GM21423 (cell line): ENCODE measurements around the gene KIRREL3.

Experiments used
- ATAC-seq: cut with Tn5 transposase; IDR thresholded peaks from one replicate; pipeline ENCODE4 v1.9.1; 2021; ENCODE audit warnings: mild to moderate bottlenecking, moderate library complexity; ENCODE audit not compliant: unreplicated experiment

The KIRREL3 gene

DNA sequence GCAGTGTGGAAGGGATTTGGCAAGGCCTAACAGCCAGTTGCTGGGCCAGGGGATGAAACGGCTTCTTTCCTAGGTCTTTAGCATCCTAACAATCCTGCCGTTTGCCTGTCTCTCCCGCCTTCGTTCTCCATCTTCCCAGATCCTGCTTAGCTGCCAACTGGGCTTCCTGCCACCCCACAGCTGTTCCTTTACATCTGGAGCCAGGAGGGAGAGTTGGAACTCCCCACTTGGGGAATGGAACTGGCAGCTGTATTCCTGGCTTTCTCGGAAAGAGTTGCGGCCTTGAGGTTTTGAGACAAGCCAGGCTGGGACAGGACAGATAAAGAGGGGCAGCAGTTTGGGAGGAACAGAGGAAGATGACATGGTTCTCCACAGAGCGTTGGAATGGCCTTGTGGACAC is 585.4 kb downstream of the KIRREL3 start:
- ATAC-seq = no peak

DNA sequence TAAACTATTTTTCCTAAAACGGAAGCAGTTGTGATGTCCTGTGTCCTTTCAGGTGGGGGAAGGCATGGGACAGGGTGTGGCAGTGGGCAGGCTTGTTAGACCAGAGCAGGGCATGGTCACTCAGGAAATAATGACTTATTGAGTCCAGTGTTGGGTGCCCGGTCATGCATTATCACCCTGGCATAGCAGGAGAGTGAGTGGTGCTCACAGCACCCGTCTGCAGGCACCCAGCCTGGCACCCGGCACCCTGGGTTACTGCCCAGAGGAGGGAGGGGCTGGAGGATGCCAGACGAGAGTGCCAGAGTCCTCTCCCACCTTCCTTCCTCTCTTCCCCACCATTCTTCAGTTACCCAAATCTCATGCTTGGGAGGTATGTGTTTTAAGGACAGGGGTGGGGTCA is 586.0 kb downstream of the KIRREL3 start:
- no peak for ATAC-seq

DNA sequence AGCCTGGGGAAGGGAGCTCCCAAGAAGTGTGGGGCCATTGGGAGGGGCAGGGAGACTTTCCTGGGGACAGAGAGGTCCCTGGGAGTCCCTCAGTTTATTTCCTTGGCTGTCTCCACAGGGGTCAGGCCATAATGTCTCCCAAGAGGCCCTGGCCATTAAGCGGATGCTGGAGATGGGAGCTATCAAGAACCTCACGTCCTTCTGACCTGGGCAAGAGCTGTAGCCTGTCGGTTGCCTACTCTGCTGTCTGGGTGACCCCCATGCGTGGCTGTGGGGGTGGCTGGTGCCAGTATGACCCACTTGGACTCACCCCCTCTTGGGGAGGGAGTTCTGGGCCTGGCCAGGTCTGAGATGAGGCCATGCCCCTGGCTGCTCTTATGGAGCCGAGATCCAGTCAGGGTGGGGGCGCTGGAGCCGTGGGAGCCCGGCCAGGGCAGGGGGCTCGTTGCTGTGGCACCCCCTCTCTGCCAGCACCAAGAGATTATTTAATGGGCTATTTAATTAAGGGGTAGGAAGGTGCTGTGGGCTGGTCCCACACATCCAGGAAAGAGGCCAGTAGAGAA is 586.6 kb downstream of the KIRREL3 start:
- ATAC-seq = no peak

DNA sequence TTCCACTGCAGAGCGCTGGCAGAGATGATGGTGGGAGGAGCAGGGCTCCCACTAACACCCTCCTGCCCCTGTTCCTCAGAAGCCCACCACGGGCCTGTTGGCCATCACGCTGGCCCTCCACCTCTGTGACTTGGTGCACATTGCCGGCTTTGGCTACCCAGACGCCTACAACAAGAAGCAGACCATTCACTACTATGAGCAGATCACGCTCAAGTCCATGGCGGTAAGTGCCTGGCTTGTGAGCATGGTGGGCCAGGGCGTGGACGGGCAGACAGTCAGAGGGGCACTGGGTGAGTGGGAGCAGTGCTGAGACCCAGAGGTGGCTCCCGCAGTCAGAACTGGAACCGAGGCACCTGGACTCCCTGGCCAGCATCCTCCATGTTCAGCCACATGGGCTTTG is 587.1 kb downstream of the KIRREL3 start:
- ATAC-seq = no peak

DNA sequence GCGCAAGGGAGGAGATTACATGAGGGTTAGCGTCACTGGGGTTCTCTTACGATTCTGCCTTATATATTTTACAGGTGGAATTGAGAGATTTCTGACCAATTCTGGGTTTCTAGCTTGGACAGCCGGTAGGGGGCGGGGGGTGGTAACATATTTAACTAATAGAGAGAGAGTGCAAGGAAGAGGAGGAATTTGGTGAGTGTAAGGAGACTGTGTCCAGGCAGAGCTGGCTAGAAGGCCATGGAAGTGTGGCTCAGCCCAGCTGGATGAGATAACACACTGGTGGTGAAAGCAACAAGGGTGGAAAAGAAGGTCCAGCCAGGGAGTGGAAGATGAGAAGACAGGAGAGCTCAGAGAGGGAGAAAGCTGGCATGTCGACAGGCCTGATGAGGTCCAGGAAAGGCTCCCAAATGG is 588.6 kb downstream of the KIRREL3 start:
- ATAC-seq = no peak

DNA sequence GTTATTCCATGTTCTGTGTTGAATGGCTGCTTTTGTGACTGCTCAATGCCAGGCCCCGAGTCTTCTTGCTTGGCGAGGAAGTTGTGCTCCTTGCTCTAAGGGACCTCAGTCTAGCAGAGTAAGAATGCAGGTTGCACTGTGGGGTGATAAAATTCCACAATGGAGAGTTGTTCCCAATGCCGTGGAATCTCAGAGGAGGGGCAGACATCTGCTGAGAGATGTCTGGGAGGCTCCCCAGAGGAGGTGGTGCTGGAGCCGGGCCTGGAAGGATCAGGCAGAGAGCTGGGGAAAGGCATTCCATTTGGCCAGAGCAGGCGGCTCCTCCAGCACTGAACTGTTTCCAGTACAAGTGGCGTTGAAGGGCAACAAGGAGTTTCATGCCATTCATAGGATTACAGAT is 589.9 kb downstream of the KIRREL3 start:
- ATAC-seq = no peak

DNA sequence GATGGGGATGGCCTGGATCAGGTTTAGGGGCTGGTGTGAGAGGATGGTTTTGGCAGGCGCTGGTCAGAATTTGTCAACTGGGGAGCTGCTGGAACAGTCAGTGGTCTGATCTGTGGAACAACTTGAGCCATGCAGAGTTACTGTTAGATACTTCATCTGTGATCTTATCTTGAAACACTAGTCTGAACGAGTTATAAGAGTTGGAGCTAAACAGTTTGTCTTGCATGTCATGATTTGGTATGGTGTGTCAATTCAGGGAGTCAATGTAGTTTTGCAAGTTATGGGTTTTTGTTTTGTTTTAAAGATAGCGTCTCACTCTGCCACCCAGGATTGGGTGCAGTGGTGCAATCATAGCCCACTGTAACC is 591.0 kb downstream of the KIRREL3 start:
- no peak for ATAC-seq

DNA sequence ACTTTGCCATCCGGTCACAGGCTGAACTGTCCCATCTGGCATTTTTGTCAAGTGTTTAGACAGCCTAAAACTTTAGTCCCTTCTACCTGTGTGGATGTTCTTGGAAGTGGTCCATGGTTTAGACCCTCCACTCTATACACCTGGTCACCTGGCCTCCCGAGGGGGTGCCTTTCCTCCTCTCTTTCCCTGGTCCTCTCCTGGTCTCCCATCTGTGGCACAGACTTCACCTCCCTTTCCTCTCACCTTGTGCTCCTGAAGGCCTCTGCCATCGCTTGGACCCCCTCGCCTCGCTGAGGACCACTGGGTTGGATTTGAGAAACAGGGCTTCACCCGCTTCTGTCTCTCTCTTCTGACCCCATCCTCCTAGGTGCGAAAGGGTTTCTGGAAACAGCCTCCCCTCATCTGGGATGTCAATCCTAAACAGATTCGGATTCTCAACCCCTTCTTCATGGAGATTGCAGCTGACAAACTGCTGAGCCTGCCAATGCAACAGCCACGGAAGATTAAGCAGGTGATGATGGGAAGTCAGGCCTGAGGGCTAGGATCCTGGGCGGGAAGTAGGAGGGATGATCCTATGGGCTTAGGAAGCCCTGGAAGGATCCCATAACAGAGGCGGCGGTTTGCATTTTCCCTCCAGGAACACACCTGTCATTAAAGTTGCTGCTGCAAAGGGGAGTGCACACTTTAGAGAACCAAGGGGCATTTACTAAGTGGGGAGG is 591.5 kb downstream of the KIRREL3 start:
- ATAC-seq = no peak

DNA sequence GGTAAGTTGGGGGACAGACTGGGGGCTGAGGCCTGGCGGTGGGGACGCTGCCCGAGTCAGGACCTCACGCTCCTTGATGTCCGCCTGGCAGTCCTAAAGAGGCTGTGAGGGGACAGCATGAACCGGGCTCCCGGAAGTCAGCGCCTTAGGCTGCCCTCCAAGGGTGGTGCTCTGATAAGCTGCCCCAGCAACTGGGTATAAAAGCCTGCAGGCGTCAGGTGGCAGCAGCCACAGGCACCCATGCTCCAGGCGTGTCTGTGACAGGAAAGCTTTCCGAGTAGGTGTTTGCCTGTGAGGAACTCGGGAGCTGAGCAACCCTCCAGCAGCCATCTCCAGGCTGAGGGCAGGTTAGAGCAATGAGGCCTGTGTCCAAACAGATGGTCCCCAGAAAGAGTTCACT is 592.1 kb downstream of the KIRREL3 start:
- ATAC-seq = no peak

DNA sequence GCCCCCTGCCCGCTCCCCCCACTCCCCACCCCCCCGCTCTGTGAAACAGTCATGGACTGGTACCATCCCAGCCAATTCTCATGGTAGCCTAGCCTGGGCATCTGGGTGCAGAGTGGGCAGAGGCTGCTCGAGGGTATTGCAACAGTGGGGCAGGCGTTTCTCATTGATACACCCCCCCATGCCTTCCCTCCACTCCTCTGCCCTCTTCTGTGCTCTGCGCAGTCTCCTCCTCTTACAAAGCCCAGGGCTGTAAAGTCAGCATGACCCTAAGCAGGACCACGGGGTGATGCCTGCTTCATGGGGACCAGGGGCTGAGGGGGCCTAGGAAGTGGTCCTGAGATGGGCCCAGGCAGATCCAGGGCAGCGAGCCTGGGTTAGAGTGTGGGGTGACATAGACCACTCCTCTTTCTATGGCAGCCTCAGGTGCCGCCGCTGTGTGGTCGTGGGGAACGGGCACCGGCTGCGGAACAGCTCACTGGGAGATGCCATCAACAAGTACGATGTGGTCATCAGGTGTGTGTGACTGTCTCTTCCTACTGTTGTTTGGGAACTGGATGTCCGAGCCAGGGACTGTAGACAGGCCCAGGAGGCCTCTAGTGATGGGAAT is 592.8 kb downstream of the KIRREL3 start:
- ATAC-seq = no peak

DNA sequence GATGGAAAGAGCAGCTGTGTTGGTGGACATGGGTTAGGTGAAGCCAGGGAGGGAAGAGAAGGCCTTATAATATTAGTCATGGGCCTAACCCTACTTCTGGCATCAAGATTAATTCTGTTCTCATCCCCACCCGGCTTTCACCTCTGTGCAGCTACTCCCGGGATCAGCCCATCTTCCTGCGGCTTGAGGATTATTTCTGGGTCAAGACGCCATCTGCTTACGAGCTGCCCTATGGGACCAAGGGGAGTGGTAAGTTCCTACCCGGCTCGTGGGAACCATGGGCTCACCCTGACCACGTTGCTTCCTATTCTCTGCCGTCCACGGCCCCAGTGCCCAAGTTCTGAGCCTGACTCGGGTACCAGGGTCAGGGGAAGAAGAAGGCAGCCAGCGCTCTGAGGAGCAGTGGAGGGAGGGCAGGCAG is 593.5 kb downstream of the KIRREL3 start:
- no peak for ATAC-seq

DNA sequence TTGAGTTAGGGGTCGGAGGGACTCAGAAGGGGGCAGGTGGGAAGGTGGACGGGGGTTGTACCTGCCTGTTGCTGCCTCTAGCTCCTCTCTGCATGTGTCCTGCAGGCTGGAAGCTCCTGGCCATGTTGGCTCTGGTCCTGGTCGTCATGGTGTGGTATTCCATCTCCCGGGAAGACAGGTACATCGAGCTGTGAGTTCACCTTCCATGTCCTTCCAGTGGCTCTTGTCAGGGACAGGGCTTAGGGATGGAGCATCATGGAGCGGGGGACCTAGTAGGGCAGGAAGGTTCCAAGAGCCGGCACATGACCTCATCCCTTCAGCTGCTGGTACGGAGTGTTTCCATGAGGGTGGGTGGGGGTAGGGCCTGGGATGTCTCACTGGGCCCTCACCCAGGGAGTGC is 594.2 kb downstream of the KIRREL3 start:
- ATAC-seq = no peak

DNA sequence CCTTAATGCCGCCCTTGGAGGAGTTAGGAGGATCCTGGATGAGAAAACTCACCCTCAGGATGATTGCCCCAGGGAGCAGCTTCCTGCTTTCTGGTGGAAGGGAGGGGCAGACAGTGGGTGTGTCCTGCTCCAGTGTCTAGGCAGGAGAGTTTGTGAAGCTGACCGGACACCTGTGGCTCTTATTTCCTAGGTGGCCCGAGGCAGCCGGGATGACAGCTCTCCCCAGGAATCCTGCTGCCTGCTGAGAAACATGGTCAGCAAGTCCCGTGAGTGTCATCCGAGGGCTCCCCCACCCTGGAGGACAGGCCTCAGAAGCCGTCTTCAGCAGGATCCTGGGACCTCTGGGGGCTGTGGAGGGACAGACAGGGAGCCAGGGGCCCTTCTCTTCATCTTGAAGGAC is 594.7 kb downstream of the KIRREL3 start:
- no peak for ATAC-seq

DNA sequence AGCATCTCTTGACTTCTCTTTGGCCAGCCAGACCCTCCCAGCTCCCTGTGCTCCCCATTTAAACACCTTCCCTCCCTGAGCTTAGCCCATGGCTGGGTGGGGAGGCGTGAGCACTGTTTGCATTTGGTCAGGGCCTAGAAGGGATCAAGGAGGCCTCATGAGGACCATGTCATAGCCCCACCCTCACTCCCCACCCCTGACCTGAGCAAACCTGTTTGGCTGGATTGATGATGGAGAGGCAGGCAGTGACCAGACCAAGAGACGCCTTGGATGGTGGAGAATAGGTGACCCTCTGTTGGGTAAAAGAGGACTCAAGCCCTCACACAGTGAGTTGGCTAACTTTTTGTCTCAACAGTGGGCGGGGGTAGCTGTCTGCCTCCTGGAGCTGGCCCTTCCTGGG is 595.2 kb downstream of the KIRREL3 start:
- no peak for ATAC-seq

DNA sequence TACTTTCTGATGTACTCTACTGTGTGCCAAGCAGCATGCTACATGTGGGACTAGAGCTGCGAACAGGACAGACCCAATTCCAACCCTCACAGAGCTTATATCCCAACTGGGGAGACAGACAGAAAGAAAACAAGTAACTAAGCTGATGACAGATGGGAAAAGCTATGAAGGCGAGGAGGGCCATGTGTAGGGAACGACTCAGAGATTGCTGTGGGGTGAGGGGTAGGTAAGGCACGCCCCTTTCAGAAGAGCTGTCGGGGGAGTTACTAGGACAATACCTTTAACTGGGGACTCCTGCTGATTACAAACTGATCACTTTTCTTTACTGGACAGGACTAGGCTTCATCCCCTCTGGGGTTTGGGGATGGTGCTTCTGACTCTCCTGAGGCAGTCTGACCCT is 596.2 kb downstream of the KIRREL3 start:
- ATAC-seq = no peak

DNA sequence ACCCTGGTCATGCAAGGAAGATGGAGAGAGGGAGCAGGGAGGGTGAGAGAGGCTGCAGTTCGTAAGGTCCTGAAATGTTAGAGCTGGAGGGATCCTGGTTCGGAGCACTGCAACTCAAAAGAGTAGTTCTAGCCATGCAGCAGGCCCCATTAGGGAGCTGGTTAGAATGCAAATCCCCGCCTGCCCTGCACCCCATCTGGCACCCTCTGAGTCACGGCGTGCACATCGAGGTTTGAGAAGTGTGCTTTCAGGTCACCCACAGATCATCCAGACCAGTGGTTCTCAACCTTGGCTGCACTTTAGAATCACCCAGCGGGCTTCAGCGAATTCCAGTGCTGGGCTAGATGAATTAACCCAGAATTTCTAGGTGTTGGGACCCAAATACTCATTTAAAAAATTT is 596.9 kb downstream of the KIRREL3 start:
- peak; percentile 89 for ATAC-seq

DNA sequence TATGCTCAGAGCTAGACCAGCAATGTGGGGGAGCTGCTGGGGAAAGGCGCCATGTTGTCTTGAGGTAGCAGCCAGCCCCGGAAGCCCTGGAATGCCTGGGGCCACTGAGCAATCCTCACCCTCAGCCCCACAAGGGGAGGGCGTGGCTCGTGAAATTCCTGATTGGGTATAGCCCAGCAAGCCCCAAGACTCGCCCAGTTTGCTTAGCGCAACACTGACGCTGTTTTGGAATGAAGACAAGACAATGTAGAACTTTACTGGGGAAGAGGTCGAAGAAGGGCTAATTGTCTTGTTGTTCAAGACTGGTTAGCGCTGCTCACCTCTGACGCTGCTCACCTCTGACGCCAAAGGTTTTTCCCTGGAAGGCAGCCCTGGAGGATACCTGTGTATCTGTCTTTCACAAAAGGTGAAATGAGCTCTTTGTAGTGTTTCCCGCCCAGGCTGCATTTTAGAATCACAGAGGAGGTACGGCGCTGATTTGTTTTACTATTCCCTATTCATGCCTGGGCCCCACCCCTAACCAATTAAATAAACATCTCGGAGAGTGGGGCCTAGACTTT is 597.5 kb downstream of the KIRREL3 start:
- no peak for ATAC-seq

DNA sequence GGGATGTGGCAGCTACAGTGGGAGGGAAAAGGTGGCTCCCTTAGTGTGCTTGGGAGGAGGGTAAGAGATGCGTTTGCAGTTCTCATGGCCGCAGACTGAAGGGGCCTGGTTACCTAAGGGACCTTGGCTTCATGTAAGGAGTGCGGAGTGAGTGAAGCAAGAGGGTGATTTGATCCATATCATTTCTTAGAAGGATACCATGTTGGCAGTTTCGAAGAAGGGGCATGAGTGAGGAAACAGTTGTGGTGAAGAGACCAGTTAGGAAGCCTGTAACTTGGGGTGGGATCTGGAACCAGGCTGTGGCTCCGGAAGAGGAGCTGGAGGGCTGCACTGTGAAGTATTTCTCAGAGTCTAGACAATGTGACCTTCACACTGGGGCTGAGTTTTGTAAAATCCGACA is 600.1 kb downstream of the KIRREL3 start:
- no peak for ATAC-seq

DNA sequence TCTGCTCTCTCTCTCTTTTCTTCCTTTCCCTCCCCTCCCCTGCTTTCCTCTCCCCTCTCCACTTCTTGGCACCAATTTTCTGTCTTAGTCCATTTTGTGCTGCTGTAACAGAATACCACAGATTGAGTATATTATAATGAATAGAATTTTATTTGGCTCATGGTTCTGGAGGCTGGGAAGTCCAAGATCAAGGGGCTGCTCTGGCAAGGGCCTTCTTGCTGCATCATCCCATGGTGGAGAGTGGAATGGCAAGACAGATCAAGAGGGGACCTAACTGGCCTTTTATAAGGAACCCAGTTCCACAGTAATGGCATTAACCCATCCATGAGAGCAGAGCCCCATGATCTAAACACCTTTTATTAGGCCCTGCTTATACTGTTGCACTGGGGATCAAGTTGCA is 600.6 kb downstream of the KIRREL3 start:
- ATAC-seq = no peak

DNA sequence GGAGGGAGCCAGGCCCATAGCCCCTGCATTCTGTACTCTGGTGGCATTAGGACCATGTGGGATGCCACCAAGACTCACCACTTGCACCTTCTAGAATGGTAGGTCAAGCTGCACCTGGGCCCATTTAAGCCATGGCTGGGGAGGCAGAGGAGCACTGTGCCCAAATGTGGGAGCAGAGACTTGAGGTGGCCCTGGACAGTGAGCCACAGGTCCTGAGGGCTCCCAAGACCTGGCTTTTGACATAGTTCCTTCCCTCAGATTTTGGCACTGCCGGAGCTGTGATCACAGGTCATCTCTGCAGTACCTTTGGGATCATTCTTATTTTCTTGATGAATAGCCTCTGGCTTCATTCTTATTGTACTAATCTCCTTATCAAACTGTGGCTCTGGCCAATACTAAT is 601.8 kb downstream of the KIRREL3 start:
- no peak for ATAC-seq

DNA sequence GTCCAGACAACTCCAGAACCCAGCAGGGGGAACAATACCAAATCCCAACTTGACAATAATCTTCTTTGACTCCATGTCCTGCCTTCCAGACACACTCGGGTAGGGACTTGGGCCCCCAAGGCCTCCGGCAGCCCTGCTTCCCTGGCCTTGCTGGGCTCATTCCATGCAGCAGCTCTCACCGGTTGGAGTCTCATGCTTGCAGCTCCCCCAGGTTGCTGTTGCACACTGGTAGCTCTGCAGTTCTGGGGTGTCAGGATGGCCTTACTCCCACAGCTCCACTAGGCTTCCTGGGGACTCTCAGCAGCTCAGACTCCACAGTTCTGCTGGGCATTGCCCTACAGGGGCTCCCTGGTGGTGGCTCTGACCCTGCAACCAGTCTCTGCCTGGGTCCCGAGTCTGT is 602.3 kb downstream of the KIRREL3 start:
- ATAC-seq = no peak

DNA sequence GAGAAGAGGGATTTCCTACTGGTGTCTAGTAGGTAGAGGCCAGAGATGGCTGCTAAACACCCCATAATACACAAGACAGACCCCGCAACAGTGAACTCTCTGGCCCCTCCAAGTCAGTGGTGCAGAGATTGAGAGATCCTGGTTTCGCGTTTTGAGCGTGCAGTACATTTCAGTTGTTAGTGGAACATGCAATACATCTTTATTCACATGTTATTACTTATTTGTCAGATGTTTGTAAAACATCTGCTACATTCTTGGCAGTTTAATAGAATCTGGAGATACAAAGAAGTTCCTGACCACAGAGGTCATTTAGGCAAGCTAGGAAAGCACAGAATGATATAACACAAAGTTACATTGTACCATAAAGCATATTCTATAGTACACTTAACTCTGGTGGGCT is 603.6 kb downstream of the KIRREL3 start:
- ATAC-seq = no peak
